ENCODE measurements around the gene TMC8. TPM values are rescaled to one million over a fixed set of nuclear protein-coding genes. Genes with fewer than 3 reads are reported as not detected.
"Not testable (repeated sequence)": the region's sequence is repeated elsewhere in the genome, so short reads cannot be mapped to it uniquely, and the experiment has no call there.

TMC8 gene, protein sequence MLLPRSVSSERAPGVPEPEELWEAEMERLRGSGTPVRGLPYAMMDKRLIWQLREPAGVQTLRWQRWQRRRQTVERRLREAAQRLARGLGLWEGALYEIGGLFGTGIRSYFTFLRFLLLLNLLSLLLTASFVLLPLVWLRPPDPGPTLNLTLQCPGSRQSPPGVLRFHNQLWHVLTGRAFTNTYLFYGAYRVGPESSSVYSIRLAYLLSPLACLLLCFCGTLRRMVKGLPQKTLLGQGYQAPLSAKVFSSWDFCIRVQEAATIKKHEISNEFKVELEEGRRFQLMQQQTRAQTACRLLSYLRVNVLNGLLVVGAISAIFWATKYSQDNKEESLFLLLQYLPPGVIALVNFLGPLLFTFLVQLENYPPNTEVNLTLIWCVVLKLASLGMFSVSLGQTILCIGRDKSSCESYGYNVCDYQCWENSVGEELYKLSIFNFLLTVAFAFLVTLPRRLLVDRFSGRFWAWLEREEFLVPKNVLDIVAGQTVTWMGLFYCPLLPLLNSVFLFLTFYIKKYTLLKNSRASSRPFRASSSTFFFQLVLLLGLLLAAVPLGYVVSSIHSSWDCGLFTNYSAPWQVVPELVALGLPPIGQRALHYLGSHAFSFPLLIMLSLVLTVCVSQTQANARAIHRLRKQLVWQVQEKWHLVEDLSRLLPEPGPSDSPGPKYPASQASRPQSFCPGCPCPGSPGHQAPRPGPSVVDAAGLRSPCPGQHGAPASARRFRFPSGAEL
- 4.6 and 5.3 TPM in 2 replicates for total RNA-seq (2014; rRNA removed)
- percentile 29 among the genes with signal in this experiment for Bru-seq, nascent RNA
- BruChase-seq, experiment 1, labeled RNA remaining after a 6-hour chase = percentile 29 among the genes with signal in this experiment
- BruChase-seq, experiment 2, labeled RNA remaining after a 2-hour chase = percentile 31 among the genes with signal in this experiment
- long read RNA-seq, partial matches to known transcripts = 0 of 3 reads
- long read RNA-seq, other reads (novel, unspliced or antisense) = 3 of 3 reads

GRCh38 chr17:78130437-78131101, at the start of gene TMC8:
TSS of gene TMC8 (plus strand) at chr17:78130771. CDS start at chr17:78131589, 818 bp downstream.
- intact Hi-C loops (cut with micrococcal nuclease) = no loop called here
- CTCF ChIA-PET = no interaction called here

GRCh38 chr17:78081551-78081950, 49.0 kb upstream of the TMC8 start:
- no peak overlapping the region for H2AFZ ChIP-seq (ENCODE audit: low read length)
- H3K4me1 ChIP-seq (ENCODE audit: insufficient read depth, low read length) = no peaks in the 10 kb centered on the region
- intact Hi-C loops (cut with micrococcal nuclease) = no loop called here
- ChIA-PET POLR2A (ENCODE audit: unreplicated experiment) (no interaction called here), CTCF (no interaction called here)
- no peaks in the 10 kb centered on the region for H4K20me1 ChIP-seq (ENCODE audit: low read length)
- H3K79me2 ChIP-seq (ENCODE audit: low read length) = no peaks in the 10 kb centered on the region
- no peak overlapping the region for H3K9ac ChIP-seq (ENCODE audit: low read length)
- no peak overlapping the region for H3K4me3 ChIP-seq (ENCODE audit: low read length)
- no peak for DNase-seq
- no peak overlapping the region for H3K27ac ChIP-seq (ENCODE audit: low read length)
- ATAC-seq = no peak
- H3K36me3 ChIP-seq (ENCODE audit: low read depth, low read length) = no peaks in the 10 kb centered on the region
- no peaks in the 10 kb centered on the region for H3F3A ChIP-seq (ENCODE audit: low read length, unreplicated experiment)
- H3K9me3 ChIP-seq (ENCODE audit: low read length) = no peaks in the 10 kb centered on the region
- H3K27me3 ChIP-seq (ENCODE audit: low read length) = no peaks in the 10 kb centered on the region
- H3K4me2 ChIP-seq (ENCODE audit: low read length) = no peak overlapping the region
- no peaks in the 10 kb centered on the region for H3K9me2 ChIP-seq (replicated peaks; ENCODE audit: low read length)
- TF ChIP-seq, protein P1, sequence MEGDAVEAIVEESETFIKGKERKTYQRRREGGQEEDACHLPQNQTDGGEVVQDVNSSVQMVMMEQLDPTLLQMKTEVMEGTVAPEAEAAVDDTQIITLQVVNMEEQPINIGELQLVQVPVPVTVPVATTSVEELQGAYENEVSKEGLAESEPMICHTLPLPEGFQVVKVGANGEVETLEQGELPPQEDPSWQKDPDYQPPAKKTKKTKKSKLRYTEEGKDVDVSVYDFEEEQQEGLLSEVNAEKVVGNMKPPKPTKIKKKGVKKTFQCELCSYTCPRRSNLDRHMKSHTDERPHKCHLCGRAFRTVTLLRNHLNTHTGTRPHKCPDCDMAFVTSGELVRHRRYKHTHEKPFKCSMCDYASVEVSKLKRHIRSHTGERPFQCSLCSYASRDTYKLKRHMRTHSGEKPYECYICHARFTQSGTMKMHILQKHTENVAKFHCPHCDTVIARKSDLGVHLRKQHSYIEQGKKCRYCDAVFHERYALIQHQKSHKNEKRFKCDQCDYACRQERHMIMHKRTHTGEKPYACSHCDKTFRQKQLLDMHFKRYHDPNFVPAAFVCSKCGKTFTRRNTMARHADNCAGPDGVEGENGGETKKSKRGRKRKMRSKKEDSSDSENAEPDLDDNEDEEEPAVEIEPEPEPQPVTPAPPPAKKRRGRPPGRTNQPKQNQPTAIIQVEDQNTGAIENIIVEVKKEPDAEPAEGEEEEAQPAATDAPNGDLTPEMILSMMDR (conservative IDR thresholded peaks at IDR 0.05; ENCODE audit: low read depth, low read length) = no peak
- TF ChIP-seq EZH2phosphoT487 (IDR thresholded peaks at IDR 0.05; ENCODE audit: borderline replicate concordance, low read length) (no peak), EZH2 (IDR thresholded peaks at IDR 0.05; ENCODE audit: low read length, unreplicated experiment) (no peak)
- BruUV-seq (replicated peaks) = no TSS peak

More at GRCh38 chr17:78130437-78131101, at the start of gene TMC8:
- no peak within 1 kb of the TSS for H2AFZ ChIP-seq (ENCODE audit: low read length)
- no peaks in the 10 kb centered on the region for H4K20me1 ChIP-seq (ENCODE audit: low read length)
- peaks cover 27% of the 10 kb centered on the region for H3K4me1 ChIP-seq (ENCODE audit: insufficient read depth, low read length)
- peak within 1 kb of the TSS; percentile 55 for H3K4me3 ChIP-seq (ENCODE audit: low read length)
- no peaks in the 10 kb centered on the region for H3K36me3 ChIP-seq (ENCODE audit: low read depth, low read length)
- no peak within 1 kb of the TSS for H3K27ac ChIP-seq (ENCODE audit: low read length)
- POLR2A ChIA-PET (ENCODE audit: unreplicated experiment) = interaction anchor here (0.5 kb wide), 1 partner anchor 10 kb away, joined by 3 read pairs; no protein-coding TSS in a partner anchor
- H3K9me2 ChIP-seq (replicated peaks; ENCODE audit: low read length) = no peaks in the 10 kb centered on the region
- TF ChIP-seq, protein P1 (conservative IDR thresholded peaks at IDR 0.05; ENCODE audit: low read depth, low read length) = no peak
- TF ChIP-seq EZH2 (IDR thresholded peaks at IDR 0.05; ENCODE audit: low read length, unreplicated experiment) = no peak
- no peak for TF ChIP-seq EZH2phosphoT487 (IDR thresholded peaks at IDR 0.05; ENCODE audit: borderline replicate concordance, low read length)
- peaks cover 3% of the 10 kb centered on the region for H3F3A ChIP-seq (ENCODE audit: low read length, unreplicated experiment)
- DNase-seq (no peak), ATAC-seq (no peak)
- peak within 1 kb of the TSS; percentile 82 for H3K4me2 ChIP-seq (ENCODE audit: low read length)
- no TSS peak for BruUV-seq (replicated peaks)
- H3K9ac ChIP-seq (ENCODE audit: low read length) = no peak within 1 kb of the TSS
- H3K27me3 ChIP-seq (ENCODE audit: low read length) = no peaks in the 10 kb centered on the region
- H3K79me2 ChIP-seq (ENCODE audit: low read length) = peaks cover 23% of the 10 kb centered on the region
- no peaks in the 10 kb centered on the region for H3K9me3 ChIP-seq (ENCODE audit: low read length)

- H3K9me2 ChIP-seq (replicated peaks; ENCODE audit: low read length); H3K27me3 ChIP-seq (ENCODE audit: low read length); H3K4me1 ChIP-seq (ENCODE audit: insufficient read depth, low read length); H4K20me1 ChIP-seq (ENCODE audit: low read length); H3K36me3 ChIP-seq (ENCODE audit: low read depth, low read length); H3K9ac ChIP-seq (ENCODE audit: low read length); POLR2A ChIA-PET (ENCODE audit: unreplicated experiment); H3F3A ChIP-seq (ENCODE audit: low read length, unreplicated experiment); H3K4me3 ChIP-seq (ENCODE audit: low read length); ATAC-seq; BruUV-seq (replicated peaks); intact Hi-C loops (cut with micrococcal nuclease); H3K79me2 ChIP-seq (ENCODE audit: low read length); CTCF ChIA-PET; DNase-seq; H3K27ac ChIP-seq (ENCODE audit: low read length); H2AFZ ChIP-seq (ENCODE audit: low read length); H3K4me2 ChIP-seq (ENCODE audit: low read length); H3K9me3 ChIP-seq (ENCODE audit: low read length): not testable (repeated sequence)
Observed at GRCh38 chr17:78082355-78082872, 48.2 kb upstream of the TMC8 start.

Measured in PC-3 (cell line).